Neural progenitor cell (in vitro differentiated cells): ENCODE data around the gene CNIH2. TPM values are rescaled to one million over a fixed set of nuclear protein-coding genes. Genes with fewer than 3 reads are reported as not detected.

Experiments used
- DNase-seq: peaks from one replicate; pipeline ENCODE4 v3.0.0-alpha.2; 2016; ENCODE audit warnings: low spot score
- H2AFZ ChIP-seq: fragments of 200-600 bp; sonication (generic); replicated peaks from 2 replicates; pipeline ENCODE4 v1.6.1; 2016; ENCODE audit warnings: antibody characterized with exemption
- H3F3A ChIP-seq: fragments of 200-600 bp; sonication (generic); 2 replicates; pipeline ENCODE4 v1.6.1; 2016; ENCODE audit warnings: antibody characterized with exemption, low read depth
- H3K27ac ChIP-seq: fragments of 200-600 bp; sonication (generic); 2 replicates; pipeline ENCODE4 v1.5.1; 2016; ENCODE audit warnings: mild to moderate bottlenecking
- H3K27me3 ChIP-seq: fragments of 200-600 bp; sonication (generic); 2 replicates; pipeline ENCODE4 v1.6.1; 2016; ENCODE audit warnings: mild to moderate bottlenecking, moderate library complexity
- H3K36me3 ChIP-seq: fragments of 200-600 bp; sonication (generic); 2 replicates; pipeline ENCODE4 v1.5.1; 2016
- H3K4me1 ChIP-seq: fragments of 200-600 bp; sonication (generic); 2 replicates; pipeline ENCODE4 v1.6.1; 2016; ENCODE audit warnings: mixed run types
- H3K4me2 ChIP-seq: fragments of 200-600 bp; sonication (generic); 2 replicates; pipeline ENCODE4 v1.6.1; 2016
- H3K4me3 ChIP-seq: fragments of 200-600 bp; sonication (generic); 2 replicates; pipeline ENCODE4 v1.5.1; 2016
- H3K79me2 ChIP-seq: fragments of 200-600 bp; sonication (generic); 2 replicates; pipeline ENCODE4 v1.6.1; 2016; ENCODE audit warnings: low read depth
- H3K9ac ChIP-seq: fragments of 200-600 bp; sonication (generic); 2 replicates; pipeline ENCODE4 v1.6.1; 2016
- H3K9me3 ChIP-seq: fragments of 200-600 bp; sonication (generic); 2 replicates; pipeline ENCODE4 v1.5.1; 2016; ENCODE audit warnings: low read depth
- H4K20me1 ChIP-seq: fragments of 200-600 bp; sonication (generic); 2 replicates; pipeline ENCODE4 v1.6.1; 2016; ENCODE audit warnings: low read depth
- H3K27ac Mint-ChIP-seq: 3 replicates; pipeline ENCODE4 v1.8.0; 2021; ENCODE audit warnings: mixed read lengths
- H3K27me3 Mint-ChIP-seq: 2 replicates; pipeline ENCODE4 v1.8.0; 2022; ENCODE audit warnings: low read depth, mild to moderate bottlenecking, inconsistent platforms, moderate library complexity, mixed read lengths; ENCODE audit not compliant: insufficient read depth
- H3K36me3 Mint-ChIP-seq: 3 replicates; pipeline ENCODE4 v1.8.0; 2021; ENCODE audit warnings: mixed read lengths
- H3K4me1 Mint-ChIP-seq: 3 replicates; pipeline ENCODE4 v1.8.0; 2021; ENCODE audit warnings: mixed read lengths
- H3K4me3 Mint-ChIP-seq: 3 replicates; pipeline ENCODE4 v1.8.0; 2021; ENCODE audit warnings: mild to moderate bottlenecking, moderate library complexity, mixed read lengths
- H3K9me3 Mint-ChIP-seq: 3 replicates; pipeline ENCODE4 v1.8.0; 2020; ENCODE audit warnings: mixed read lengths
- CTCF ChIP-seq: fragments of 200-600 bp; sonication (generic); IDR thresholded peaks from 2 replicates; pipeline ENCODE4 v1.5.1; 2017; ENCODE audit warnings: antibody characterized with exemption, mild to moderate bottlenecking
- EZH2 ChIP-seq: fragments of 200-600 bp; sonication (generic); IDR thresholded peaks from 2 replicates; pipeline ENCODE4 v1.6.1; 2017; ENCODE audit warnings: antibody characterized with exemption, mild to moderate bottlenecking, moderate library complexity
- EZH2phosphoT487 ChIP-seq: fragments of 200-600 bp; sonication (generic); IDR thresholded peaks from 2 replicates; pipeline ENCODE4 v1.6.1; 2017; ENCODE audit warnings: antibody characterized with exemption
- total RNA-seq: library from RNA; depleted of rRNA; stranded (reverse); fragments of >200 nt; gene quantifications from 2 replicates; pipeline ENCODE4 v1.2.3, GENCODE V29; 2015; ENCODE audit warnings: low replicate concordance

CNIH2 gene
- total RNA-seq, 1 donor from 2014 or later = 5.7 TPM

GRCh38 chr11:66287211-66287888, 9.4 kb downstream of the CNIH2 start:
- Histone ChIP-seq H3K4me2 (no peak overlapping the region), H3K36me3 (no peaks in the 10 kb centered on the region), H3F3A (peaks cover 31% of the 10 kb centered on the region), H3K79me2 (peaks cover 8% of the 10 kb centered on the region), H3K9ac (no peak overlapping the region), H3K4me1 (peaks cover 12% of the 10 kb centered on the region), H3K27me3 (peaks cover 28% of the 10 kb centered on the region), H3K4me3 (no peak overlapping the region), H4K20me1 (peaks cover 46% of the 10 kb centered on the region), H2AFZ (no peak overlapping the region), H3K9me3 (no peaks in the 10 kb centered on the region), H3K27ac (no peak overlapping the region)
- DNase-seq = no peak
- H3K4me3 Mint-ChIP-seq = peak overlapping the region; percentile 82
- TF ChIP-seq EZH2phosphoT487 (no peak), EZH2 (no peak), CTCF (no peak)
- peaks cover 25% of the 10 kb centered on the region for H3K27me3 Mint-ChIP-seq
- H3K9me3 Mint-ChIP-seq = no peaks in the 10 kb centered on the region
- H3K27ac Mint-ChIP-seq = peak overlapping the region; percentile 37
- peaks cover 40% of the 10 kb centered on the region for H3K4me1 Mint-ChIP-seq
- no peaks in the 10 kb centered on the region for H3K36me3 Mint-ChIP-seq

GRCh38 chr11:66287889-66288670, 10.1 kb downstream of the CNIH2 start:
- Histone ChIP-seq H3K4me1 (peaks cover 6% of the 10 kb centered on the region), H3K36me3 (no peaks in the 10 kb centered on the region), H2AFZ (no peak overlapping the region), H3K4me2 (peak overlapping the region; percentile 80), H3K27me3 (peaks cover 35% of the 10 kb centered on the region), H3K9me3 (no peaks in the 10 kb centered on the region), H3K27ac (no peak overlapping the region), H4K20me1 (peaks cover 45% of the 10 kb centered on the region), H3K9ac (peak overlapping the region; percentile 67), H3K4me3 (peak overlapping the region; percentile 81), H3K79me2 (peaks cover 8% of the 10 kb centered on the region), H3F3A (peaks cover 26% of the 10 kb centered on the region)
- peaks cover 41% of the 10 kb centered on the region for H3K4me1 Mint-ChIP-seq
- TF ChIP-seq EZH2phosphoT487 (no peak), CTCF (no peak), EZH2 (no peak)
- H3K27me3 Mint-ChIP-seq = peaks cover 32% of the 10 kb centered on the region
- H3K27ac Mint-ChIP-seq = peak overlapping the region; percentile 96
- peak overlapping the region; percentile 98 for H3K4me3 Mint-ChIP-seq
- H3K36me3 Mint-ChIP-seq = no peaks in the 10 kb centered on the region
- H3K9me3 Mint-ChIP-seq = peaks cover 5% of the 10 kb centered on the region
- DNase-seq = no peak

- no peak for TF ChIP-seq EZH2
- peak; percentile 15 for TF ChIP-seq CTCF
- H3K9me3 ChIP-seq = no peaks in the 10 kb centered on the region
- DNase-seq = peak; percentile 99
- H3K79me2 ChIP-seq = peaks cover 8% of the 10 kb centered on the region
- Mint-ChIP-seq H3K9me3 (peaks cover 5% of the 10 kb centered on the region), H3K27me3 (peaks cover 39% of the 10 kb centered on the region), H3K4me3 (peak within 1 kb of the TSS; percentile 98), H3K36me3 (no peaks in the 10 kb centered on the region), H3K27ac (peak within 1 kb of the TSS; percentile 96), H3K4me1 (peaks cover 38% of the 10 kb centered on the region)
- H3K4me3 ChIP-seq = peak within 1 kb of the TSS; percentile 81
- H3K9ac ChIP-seq = peak within 1 kb of the TSS; percentile 67
- H3K4me2 ChIP-seq = peak within 1 kb of the TSS; percentile 80
- H3K36me3 ChIP-seq = no peaks in the 10 kb centered on the region
- H3K27me3 ChIP-seq = peaks cover 43% of the 10 kb centered on the region
- H3K4me1 ChIP-seq = peaks cover 5% of the 10 kb centered on the region
- peaks cover 19% of the 10 kb centered on the region for H3F3A ChIP-seq
- H2AFZ ChIP-seq = peak within 1 kb of the TSS; percentile 79
- H4K20me1 ChIP-seq = peaks cover 37% of the 10 kb centered on the region
- peak within 1 kb of the TSS; percentile 27 for H3K27ac ChIP-seq
Measured at GRCh38 chr11:66288671-66289547, 10.9 kb downstream of the CNIH2 start, which contains the start of gene YIF1A. YIF1A (minus strand) TSS chr11:66289143; CDS start chr11:66288985, 158 bp downstream.
